SU-DHL-6 (cell line): Measurements from ENCODE around the gene STK17A.
A peak's percentile ranks its signal among the peaks of the same experiment; 100 is the strongest.

ENCODE experiments used
- H2AFZ ChIP-seq: fragments of 200-600 bp; sonication (generic); 2 replicates; pipeline ENCODE4 v1.6.1; 2014; ENCODE audit warnings: low read depth, mild to moderate bottlenecking, moderate library complexity, mixed read lengths, antibody characterized with exemption, low read length; ENCODE audit not compliant: severe bottlenecking
- H3F3A ChIP-seq: fragments of 200-600 bp; shearing (Covaris generic); 2 replicates; pipeline ENCODE4 v1.6.0; 2016; ENCODE audit warnings: antibody characterized with exemption, mild to moderate bottlenecking; ENCODE audit not compliant: insufficient read depth
- H3K27ac ChIP-seq: fragments of 200-600 bp; sonication (generic); 2 replicates; pipeline ENCODE4 v1.5.1; 2016; ENCODE audit warnings: low read depth, mild to moderate bottlenecking, low read length, moderate library complexity, mixed read lengths
- H3K27me3 ChIP-seq: fragments of 200-600 bp; sonication (generic), shearing (Covaris generic); 2 replicates; pipeline ENCODE4 v1.6.0; 2014; ENCODE audit warnings: mild to moderate bottlenecking, low read length
- H3K36me3 ChIP-seq: fragments of 200-600 bp; sonication (generic); 2 replicates; pipeline ENCODE4 v1.6.1; 2014; ENCODE audit warnings: mild to moderate bottlenecking, low read length, mixed read lengths
- H3K4me2 ChIP-seq: fragments of 300-600, 200-600 bp; shearing (Covaris generic), sonication (generic); 2 replicates; pipeline ENCODE4 v1.6.0; 2014; ENCODE audit warnings: low read length, low read depth, mild to moderate bottlenecking; ENCODE audit not compliant: poor library complexity, severe bottlenecking
- H3K4me3 ChIP-seq: fragments of 200-600 bp; sonication (generic); 2 replicates; pipeline ENCODE4 v1.5.1; 2014; ENCODE audit warnings: antibody characterized with exemption, low read length, mild to moderate bottlenecking, mixed read lengths; ENCODE audit not compliant: insufficient read depth, poor library complexity, severe bottlenecking
- H3K79me2 ChIP-seq: fragments of 200-600 bp; sonication (generic); 2 replicates; pipeline ENCODE4 v1.6.1; 2014; ENCODE audit warnings: mild to moderate bottlenecking, low read length, moderate library complexity; ENCODE audit not compliant: insufficient read depth
- H3K9ac ChIP-seq: fragments of 200-600 bp; sonication (generic); 2 replicates; pipeline ENCODE4 v1.7.0; 2014; ENCODE audit warnings: mild to moderate bottlenecking, low read length
- H3K9me2 ChIP-seq: fragments of 200-600 bp; sonication (generic); replicated peaks from 2 replicates; pipeline ENCODE4 v1.6.1; 2014; ENCODE audit warnings: low read length; ENCODE audit not compliant: insufficient read depth
- H3K9me3 ChIP-seq: fragments of 200-600 bp; sonication (generic); 2 replicates; pipeline ENCODE4 v1.6.1; 2014; ENCODE audit warnings: low read length, mixed read lengths; ENCODE audit not compliant: insufficient read depth
- H4K20me1 ChIP-seq: fragments of 200-600 bp; sonication (generic); 2 replicates; pipeline ENCODE4 v1.6.1; 2014; ENCODE audit warnings: low read depth, mild to moderate bottlenecking, antibody characterized with exemption, low read length, moderate library complexity, mixed read lengths
- CTCF ChIP-seq: fragments of 200-600 bp; sonication (generic); IDR thresholded peaks from one replicate; pipeline ENCODE4 v1.5.1; 2017; ENCODE audit warnings: antibody characterized with exemption, mild to moderate bottlenecking, low read length, moderate library complexity; ENCODE audit not compliant: insufficient read depth, poor library complexity, severe bottlenecking
- EZH2phosphoT487 ChIP-seq: fragments of 200-600 bp; sonication (generic), shearing (Covaris generic); conservative IDR thresholded peaks from 2 replicates; pipeline ENCODE4 v1.6.1; 2018; ENCODE audit warnings: mild to moderate bottlenecking, antibody characterized with exemption, low read length, moderate library complexity, mixed read lengths

STK17A gene

GRCh38 chr7:43576241-43576640 lies 6.7 kb upstream of the STK17A start:
- Histone ChIP-seq H3F3A (no peaks in the 10 kb centered on the region), H3K79me2 (no peaks in the 10 kb centered on the region), H3K36me3 (no peaks in the 10 kb centered on the region), H4K20me1 (no peaks in the 10 kb centered on the region), H3K27me3 (no peaks in the 10 kb centered on the region), H3K4me3 (no peak overlapping the region), H3K4me2 (no peak overlapping the region), H3K9ac (no peak overlapping the region), H3K9me3 (no peaks in the 10 kb centered on the region), H2AFZ (no peak overlapping the region), H3K27ac (no peak overlapping the region), H3K9me2 (no peaks in the 10 kb centered on the region)
- TF ChIP-seq CTCF (no peak), EZH2phosphoT487 (no peak)

- Histone ChIP-seq H3K27ac (no peak overlapping the region), H3K4me2 (no peak overlapping the region), H4K20me1 (no peaks in the 10 kb centered on the region), H3K9me2 (no peaks in the 10 kb centered on the region), H2AFZ (no peak overlapping the region), H3K27me3 (no peaks in the 10 kb centered on the region), H3K9me3 (no peaks in the 10 kb centered on the region), H3K9ac (no peak overlapping the region), H3K4me3 (no peak overlapping the region), H3K79me2 (no peaks in the 10 kb centered on the region), H3F3A (no peaks in the 10 kb centered on the region), H3K36me3 (no peaks in the 10 kb centered on the region)
- no peak for TF ChIP-seq EZH2phosphoT487
- TF ChIP-seq CTCF = no peak
Measured at GRCh38 chr7:43577485-43577951, 5.4 kb upstream of the STK17A start.

- TF ChIP-seq EZH2phosphoT487 (no peak), CTCF (peak; percentile 21)
- H2AFZ ChIP-seq = no peak overlapping the region
- H3K27ac ChIP-seq = peak overlapping the region; percentile 92
- H3K4me3 ChIP-seq = peak overlapping the region; percentile 71
- H4K20me1 ChIP-seq = peaks cover 24% of the 10 kb centered on the region
- no peaks in the 10 kb centered on the region for H3K9me2 ChIP-seq
- peaks cover 19% of the 10 kb centered on the region for H3K36me3 ChIP-seq
- no peaks in the 10 kb centered on the region for H3K9me3 ChIP-seq
- H3K27me3 ChIP-seq = no peaks in the 10 kb centered on the region
- H3K79me2 ChIP-seq = peaks cover 57% of the 10 kb centered on the region
- peak overlapping the region; percentile 94 for H3K9ac ChIP-seq
- H3K4me2 ChIP-seq = peak overlapping the region; percentile 75
- H3F3A ChIP-seq = peaks cover 35% of the 10 kb centered on the region
Measured at GRCh38 chr7:43583424-43584194, 701 bp downstream of the STK17A start.
